Right hindlimb (tissue), 1 donor: ENCODE results near the gene CLDN6.

Source experiments
- DNase-seq: peaks from one replicate; pipeline ENCODE4 v3.0.0-alpha.2; 2018

The CLDN6 gene

GRCh38 chr16:2983706-2984136 lies 34.3 kb downstream of the CLDN6 start:
- DNase-seq: peak; percentile 85

- no peak for DNase-seq
Measured at GRCh38 chr16:2982402-2982801, 35.6 kb downstream of the CLDN6 start.

GRCh38 chr16:2981899-2982250 lies 36.1 kb downstream of the CLDN6 start:
- DNase-seq: no peak

GRCh38 chr16:2981177-2981898 lies 36.6 kb downstream of the CLDN6 start:
- DNase-seq: no peak

GRCh38 chr16:2980227-2981176 lies 37.5 kb downstream of the CLDN6 start, which contains the start of gene PKMYT1:
Gene PKMYT1 (minus strand): TSS chr16:2980446. CDS start chr16:2979657, 789 bp downstream.
- peak; percentile 95 for DNase-seq

- peak; percentile 56 for DNase-seq
Measured at GRCh38 chr16:2979669-2980226, 38.2 kb downstream of the CLDN6 start.

GRCh38 chr16:2977440-2977839 lies 40.5 kb downstream of the CLDN6 start:
- DNase-seq: no peak

- DNase-seq: no peak
Measured at GRCh38 chr16:2976673-2977072, 41.3 kb downstream of the CLDN6 start.

GRCh38 chr16:2976201-2976600 lies 41.8 kb downstream of the CLDN6 start:
- no peak for DNase-seq

GRCh38 chr16:2975161-2975795 lies 42.7 kb downstream of the CLDN6 start:
- no peak for DNase-seq

GRCh38 chr16:2974319-2975056 lies 43.5 kb downstream of the CLDN6 start:
- no peak for DNase-seq

- no peak for DNase-seq
Measured at GRCh38 chr16:2973605-2974318, 44.2 kb downstream of the CLDN6 start.

GRCh38 chr16:2973093-2973492 lies 44.9 kb downstream of the CLDN6 start:
- no peak for DNase-seq

GRCh38 chr16:2971985-2972784 lies 45.8 kb downstream of the CLDN6 start:
- DNase-seq: no peak

GRCh38 chr16:2971134-2971984 lies 46.6 kb downstream of the CLDN6 start:
- DNase-seq: no peak

- DNase-seq: no peak
Measured at GRCh38 chr16:2970563-2970962, 47.4 kb downstream of the CLDN6 start.

GRCh38 chr16:2969545-2970521 lies 48.1 kb downstream of the CLDN6 start:
- no peak for DNase-seq

GRCh38 chr16:2968738-2969544 lies 49.0 kb downstream of the CLDN6 start, which contains the start of gene PAQR4:
Gene PAQR4 (plus strand): TSS chr16:2969348. CDS start chr16:2969675, 327 bp downstream.
- DNase-seq: peak; percentile 91
